NT2/D1 (cell line): ENCODE measurements around the gene USH1C.

Source experiments
- SUZ12 ChIP-seq: IDR thresholded peaks from 2 replicates; pipeline ENCODE4 v1.6.1; 2011; ENCODE audit not compliant: insufficient read length, insufficient read depth; ENCODE audit errors: extremely low read depth
- YY1 ChIP-seq: IDR thresholded peaks from 2 replicates; pipeline ENCODE4 v1.6.1; 2011; ENCODE audit not compliant: insufficient read length, insufficient read depth
- ZNF274 ChIP-seq: IDR thresholded peaks from 2 replicates; pipeline ENCODE4 v1.6.1; 2011; ENCODE audit warnings: mild to moderate bottlenecking, low read depth, low read length

GRCh38 chr11:17527628-17527995, 16.6 kb downstream of the USH1C start:
- TF ChIP-seq ZNF274 (no peak), YY1 (no peak), SUZ12 (no peak)
